Activated T-cell treated with anti-CD3 and anti-CD28 coated beads, Interleukin-2, amount 50 U/mL, for 72 hours (primary cell): ENCODE data around the gene LRRC9. TPM values are rescaled to one million over a fixed set of nuclear protein-coding genes. Genes with fewer than 3 reads are reported as not detected.
"Not testable (repeated sequence)": the region's sequence is repeated elsewhere in the genome, so short reads cannot be mapped to it uniquely, and the experiment has no call there.

Experiments used
- ATAC-seq, 2 donors: fragments of 150-1000 bp; cut with Tn5 transposase; replicated peaks in 1 of 2; 2 replicates each; pipeline ENCODE4 v1.10.0; 2021; ENCODE audit warnings: moderate library complexity in 2 of 2, mild to moderate bottlenecking in 1 of 2
- DNase-seq, 2 donors: peaks; one replicate each; pipeline ENCODE4 v3.0.0; 2021 to 2022; ENCODE audit warnings: mixed read lengths in 1 of 2
- H3K27ac Mint-ChIP-seq: one replicate; pipeline ENCODE4 v1.8.0; 2022; ENCODE audit warnings: mild to moderate bottlenecking, moderate library complexity, mixed read lengths
- H3K27me3 Mint-ChIP-seq: one replicate; pipeline ENCODE4 v1.8.0; 2022; ENCODE audit warnings: low read depth, mixed read lengths
- H3K36me3 Mint-ChIP-seq, 2 donors: one replicate each; pipeline ENCODE4 v1.8.0; 2022; ENCODE audit warnings: mixed read lengths in 2 of 2, mild to moderate bottlenecking in 1 of 2; ENCODE audit not compliant: insufficient read depth in 2 of 2
- H3K4me1 Mint-ChIP-seq: one replicate; pipeline ENCODE4 v1.8.0; 2022; ENCODE audit warnings: low read depth, mixed read lengths
- H3K4me3 Mint-ChIP-seq, 2 donors: one replicate each; pipeline ENCODE4 v1.8.0; 2022; ENCODE audit warnings: mild to moderate bottlenecking in 2 of 2, mixed read lengths in 2 of 2, moderate library complexity in 2 of 2
- H3K9me3 Mint-ChIP-seq, 2 donors: one replicate each; pipeline ENCODE4 v1.8.0; 2022; ENCODE audit warnings: mixed read lengths in 2 of 2
- total RNA-seq, 2 donors: library from RNA; stranded (reverse); gene quantifications; one replicate each; pipeline ENCODE4 v1.2.3, GENCODE V29; 2022

The LRRC9 gene
- total RNA-seq, 2 donors from 2014 or later: not detected

DNA sequence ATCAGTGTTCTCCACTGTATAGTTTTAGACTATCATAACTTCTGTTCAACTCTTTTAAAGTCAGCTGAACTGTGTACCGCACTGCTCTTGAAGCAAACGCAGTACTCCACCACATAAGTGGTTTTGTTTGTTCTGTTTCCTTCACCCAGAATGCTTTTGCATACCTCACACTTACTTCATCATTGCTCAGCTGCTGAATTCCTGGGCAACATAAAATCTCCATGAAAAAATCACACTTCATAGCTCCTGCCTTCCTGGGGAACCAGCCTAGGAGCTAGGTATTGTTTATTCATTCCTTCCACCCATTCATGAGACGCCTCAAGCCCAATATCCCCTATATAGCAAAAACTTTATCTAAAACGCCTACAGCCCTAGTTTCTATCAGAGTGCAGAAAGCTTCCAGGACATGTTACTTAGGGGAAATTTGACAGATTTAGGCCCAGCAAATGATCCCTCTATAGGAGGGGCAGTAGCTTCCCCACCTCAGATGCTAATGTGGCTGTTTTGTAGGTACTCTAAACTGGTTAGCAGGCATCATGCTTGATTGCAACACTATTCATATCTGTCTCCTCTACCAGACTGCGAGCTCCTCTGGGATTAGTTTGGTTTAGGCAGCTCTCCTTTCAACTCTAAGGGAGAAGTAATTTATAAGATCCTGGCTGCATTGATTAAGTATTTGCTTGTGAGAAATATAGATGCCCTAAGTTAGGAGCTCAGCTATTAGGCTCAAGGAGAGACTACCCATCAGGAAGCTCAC is 44.5 kb downstream of the LRRC9 start:
- H3K36me3 Mint-ChIP-seq: peaks cover 0 to 1% of the 10 kb centered on the region in 2 donors
- DNase-seq (no peak), ATAC-seq (peak; percentile 28 to 41)
- peaks cover 19% of the 10 kb centered on the region for H3K4me1 Mint-ChIP-seq
- peaks cover 6% of the 10 kb centered on the region for H3K27me3 Mint-ChIP-seq
- peak overlapping the region; percentile 82 to 94 for H3K4me3 Mint-ChIP-seq
- H3K9me3 Mint-ChIP-seq: no peaks in the 10 kb centered on the region
- H3K27ac Mint-ChIP-seq: peak overlapping the region; percentile 95

DNA sequence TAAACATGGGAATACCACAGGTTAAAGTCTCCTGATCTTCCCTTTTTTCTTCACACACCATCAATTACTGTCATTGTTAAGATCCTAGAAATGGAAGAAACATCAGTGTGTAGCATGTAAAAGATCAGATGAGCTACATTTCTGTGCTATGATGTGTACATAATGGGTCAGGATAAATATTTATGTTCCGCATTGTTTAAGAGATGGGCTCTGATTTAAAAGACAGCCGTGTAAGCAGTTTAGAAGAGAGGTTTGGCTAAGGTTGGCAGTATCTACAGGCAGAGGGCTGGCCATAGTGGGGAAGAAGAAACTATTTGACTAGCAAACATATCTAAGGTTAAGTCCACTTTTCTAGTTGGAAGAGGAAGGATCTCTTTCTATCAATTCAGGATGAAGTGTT is 49.4 kb downstream of the LRRC9 start:
- peaks cover 0 to 4% of the 10 kb centered on the region in 2 donors for H3K9me3 Mint-ChIP-seq
- H3K4me1 Mint-ChIP-seq: peaks cover 13% of the 10 kb centered on the region
- H3K4me3 Mint-ChIP-seq: no peak overlapping the region
- H3K27ac Mint-ChIP-seq: no peak overlapping the region
- H3K36me3 Mint-ChIP-seq: peaks cover 0 to 1% of the 10 kb centered on the region in 2 donors
- ATAC-seq (no peak), DNase-seq (no peak)
- peaks cover 13% of the 10 kb centered on the region for H3K27me3 Mint-ChIP-seq

DNA sequence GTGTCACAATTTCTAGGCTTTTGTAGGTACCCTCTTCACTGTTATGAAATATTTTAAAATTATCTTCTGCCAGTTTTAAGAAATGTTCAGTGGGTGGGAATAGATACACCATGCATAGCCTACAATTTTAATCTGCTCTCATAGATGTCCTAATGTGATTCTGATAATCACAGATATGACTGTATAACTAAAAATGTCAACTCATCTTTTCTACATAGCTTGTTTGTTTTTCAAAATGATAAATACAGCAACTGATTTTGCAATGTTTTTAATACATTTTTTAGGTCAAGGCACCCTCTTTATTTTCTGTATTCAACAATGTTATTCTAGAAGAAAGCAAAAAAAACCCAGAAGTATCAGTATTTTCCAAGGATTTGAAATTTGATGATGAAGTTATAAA is 61.6 kb downstream of the LRRC9 start:
- Mint-ChIP-seq H3K4me3 (no peak overlapping the region), H3K27ac (no peak overlapping the region), H3K9me3 (no peaks in the 10 kb centered on the region), H3K36me3 (no peaks in the 10 kb centered on the region), H3K27me3 (no peaks in the 10 kb centered on the region), H3K4me1 (no peaks in the 10 kb centered on the region)
- no peak for ATAC-seq
- no peak for DNase-seq

DNA sequence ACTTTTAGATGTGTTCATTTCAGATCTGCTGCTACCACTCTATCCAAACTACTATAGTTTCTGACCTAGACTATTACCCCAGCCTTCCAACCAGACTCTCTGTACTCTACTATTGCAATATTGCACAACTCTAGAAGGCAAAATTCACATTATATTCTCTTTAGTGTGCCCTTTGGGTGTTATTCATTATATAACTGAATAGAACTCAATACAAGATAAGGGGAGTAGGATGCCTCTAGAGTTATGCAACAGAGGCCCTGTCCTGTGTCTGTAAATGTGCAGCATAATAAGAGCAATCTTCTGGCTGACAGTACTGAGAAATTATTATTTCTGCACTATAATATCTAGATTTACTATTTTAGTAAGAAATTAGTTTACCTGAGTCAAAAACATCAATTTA is 63.1 kb downstream of the LRRC9 start:
- Mint-ChIP-seq H3K9me3 (no peaks in the 10 kb centered on the region), H3K4me1 (no peaks in the 10 kb centered on the region), H3K27me3 (no peaks in the 10 kb centered on the region), H3K36me3 (no peaks in the 10 kb centered on the region), H3K4me3 (no peak overlapping the region), H3K27ac (no peak overlapping the region)
- DNase-seq (no peak), ATAC-seq (no peak)

DNA sequence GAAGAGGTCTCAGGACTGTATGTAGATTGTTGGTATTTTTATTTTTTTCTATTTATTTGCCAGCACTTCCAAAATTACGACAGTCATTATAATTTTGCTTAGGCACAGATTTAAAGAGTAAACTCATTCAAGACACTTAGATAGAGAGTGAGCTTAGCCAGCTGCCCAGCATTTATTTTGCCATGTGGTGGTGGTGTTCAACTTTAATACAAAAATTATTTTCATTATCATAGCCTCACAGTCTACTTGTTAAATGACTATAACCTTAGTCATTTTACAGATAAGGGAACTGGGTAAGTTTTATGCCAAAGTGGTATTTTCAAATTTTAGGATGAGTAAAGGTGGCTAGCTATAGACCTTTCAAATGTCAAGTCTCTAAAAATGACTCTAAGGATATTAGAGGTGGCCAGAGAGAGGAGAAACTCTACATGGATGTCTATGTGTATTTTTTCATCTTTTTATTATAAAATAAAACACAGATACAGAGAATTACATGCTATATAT is 66.7 kb downstream of the LRRC9 start:
- Mint-ChIP-seq H3K36me3 (no peaks in the 10 kb centered on the region), H3K9me3 (no peaks in the 10 kb centered on the region), H3K4me1 (no peaks in the 10 kb centered on the region), H3K27ac (peak overlapping the region; percentile 13), H3K4me3 (no peak overlapping the region), H3K27me3 (no peaks in the 10 kb centered on the region)
- DNase-seq (no peak), ATAC-seq (no peak)

DNA sequence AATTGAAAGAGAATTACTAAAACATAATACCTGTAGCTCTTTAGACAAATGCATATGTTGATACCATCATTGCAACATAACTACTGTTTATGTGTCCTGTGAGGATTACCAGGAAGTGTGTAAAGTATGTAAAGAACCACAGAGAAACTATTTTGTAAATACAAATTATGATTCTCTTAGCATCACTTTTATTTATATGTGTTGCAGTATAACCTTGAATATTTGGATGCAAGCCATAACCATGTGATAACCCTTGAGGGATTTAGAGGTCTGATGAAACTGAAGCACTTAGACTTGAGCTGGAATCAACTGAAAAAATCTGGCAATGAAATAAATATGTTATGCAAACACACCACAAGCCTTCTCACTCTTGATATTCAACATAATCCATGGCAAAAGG is 77.5 kb downstream of the LRRC9 start:
- H3K4me1 Mint-ChIP-seq: no peaks in the 10 kb centered on the region
- H3K36me3 Mint-ChIP-seq: no peaks in the 10 kb centered on the region
- ATAC-seq: no peak
- H3K27me3 Mint-ChIP-seq: no peaks in the 10 kb centered on the region
- DNase-seq: no peak
- H3K9me3 Mint-ChIP-seq: no peaks in the 10 kb centered on the region
- H3K4me3 Mint-ChIP-seq: no peak overlapping the region
- no peak overlapping the region for H3K27ac Mint-ChIP-seq

DNA sequence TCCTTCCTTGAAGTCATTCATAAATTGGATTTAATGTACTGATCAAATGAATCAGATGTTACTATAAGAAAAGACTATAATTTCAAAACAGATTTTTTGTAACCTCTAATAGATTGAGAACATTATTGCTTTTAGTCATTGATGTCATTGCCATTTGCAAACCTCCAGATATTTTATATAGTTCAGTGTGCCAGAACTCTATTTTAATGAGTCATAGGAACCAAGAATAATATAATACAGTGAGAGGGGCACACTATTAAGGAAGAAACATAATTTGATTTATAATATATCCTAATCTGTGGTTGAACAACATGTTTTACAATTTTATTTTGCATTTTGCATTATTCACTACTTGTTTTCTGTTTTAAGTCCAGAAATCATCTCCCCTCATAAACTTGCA is 78.0 kb downstream of the LRRC9 start:
- Mint-ChIP-seq H3K9me3 (no peaks in the 10 kb centered on the region), H3K27ac (no peak overlapping the region), H3K27me3 (no peaks in the 10 kb centered on the region), H3K4me3 (no peak overlapping the region), H3K36me3 (no peaks in the 10 kb centered on the region), H3K4me1 (no peaks in the 10 kb centered on the region)
- ATAC-seq: no peak
- no peak for DNase-seq

DNA sequence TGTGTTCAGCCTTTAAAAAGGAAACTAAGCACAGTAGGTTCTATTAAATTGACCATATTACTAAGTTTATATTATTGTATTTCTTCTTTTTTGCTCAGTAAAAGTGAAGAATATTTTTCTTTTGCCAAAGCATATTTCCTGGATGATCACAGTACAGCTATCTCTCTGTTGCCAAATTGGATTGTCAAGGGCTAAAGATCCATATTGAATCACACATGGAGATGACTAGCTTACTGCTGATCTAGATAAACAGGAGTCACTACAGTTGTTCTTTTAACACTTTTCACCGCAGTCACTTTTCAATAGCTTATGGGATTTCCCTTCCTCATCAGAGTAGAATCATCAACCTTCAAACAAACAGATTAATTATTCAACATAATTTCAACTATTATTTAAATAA is 78.6 kb downstream of the LRRC9 start:
- no peak overlapping the region for H3K4me3 Mint-ChIP-seq
- ATAC-seq: no peak
- no peaks in the 10 kb centered on the region for H3K36me3 Mint-ChIP-seq
- no peaks in the 10 kb centered on the region for H3K9me3 Mint-ChIP-seq
- DNase-seq: no peak
- no peak overlapping the region for H3K27ac Mint-ChIP-seq
- H3K4me1 Mint-ChIP-seq: no peaks in the 10 kb centered on the region
- H3K27me3 Mint-ChIP-seq: no peaks in the 10 kb centered on the region

DNA sequence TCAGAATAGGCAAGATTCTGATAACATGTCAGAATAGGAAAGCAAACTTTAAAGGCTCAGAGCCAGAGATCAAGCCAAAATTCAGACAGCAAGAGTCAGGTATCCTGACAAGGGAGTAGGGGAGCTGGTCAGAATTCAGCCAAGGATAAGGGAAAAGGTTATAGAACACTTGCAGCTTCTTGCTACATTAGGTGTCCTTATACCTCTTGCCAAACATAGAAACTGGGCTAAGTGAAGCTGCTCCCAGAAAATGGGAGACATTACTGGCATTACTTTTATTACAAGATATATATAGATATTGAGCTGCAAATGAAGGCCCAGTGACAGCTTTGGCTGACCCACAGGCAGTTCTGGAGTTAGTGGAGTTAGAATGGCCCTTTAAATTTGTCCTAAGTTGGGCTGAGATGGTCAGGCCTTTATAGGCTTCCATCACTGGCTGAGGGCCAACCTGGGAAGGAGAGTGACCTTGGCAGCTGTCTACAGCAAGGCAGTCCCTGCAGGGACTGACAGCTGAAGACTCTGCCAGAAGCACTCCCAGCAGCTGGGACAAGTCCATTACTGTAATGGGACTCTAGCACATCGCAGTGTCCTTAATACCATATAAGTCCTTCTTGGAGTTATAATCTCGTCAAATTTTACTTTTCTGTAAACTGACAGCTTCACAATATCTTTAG is 83.0 kb downstream of the LRRC9 start:
- ATAC-seq (no peak), DNase-seq (no peak)
- H3K4me1 Mint-ChIP-seq: no peaks in the 10 kb centered on the region
- peak overlapping the region; percentile 38 for H3K27ac Mint-ChIP-seq
- no peaks in the 10 kb centered on the region for H3K9me3 Mint-ChIP-seq
- H3K27me3 Mint-ChIP-seq: no peaks in the 10 kb centered on the region
- H3K36me3 Mint-ChIP-seq: no peaks in the 10 kb centered on the region
- H3K4me3 Mint-ChIP-seq: no peak overlapping the region

DNA sequence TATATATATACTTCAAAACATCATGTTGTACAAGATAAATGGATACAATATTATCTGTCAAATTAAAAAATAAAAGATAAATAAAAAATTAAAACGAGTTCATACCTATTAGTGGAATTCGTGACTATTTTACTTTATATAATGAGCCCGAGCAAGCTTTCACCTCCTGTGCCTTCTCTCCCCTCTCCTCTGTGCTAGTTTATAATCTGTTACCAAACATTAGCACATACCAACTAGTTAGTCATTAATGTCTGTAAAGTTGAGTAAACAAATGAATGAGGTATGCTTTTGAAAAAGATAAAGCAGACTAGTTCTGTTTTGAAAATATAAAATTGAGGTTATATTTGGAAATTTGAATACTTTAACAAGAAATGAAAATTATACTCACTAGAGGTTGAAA is 84.0 kb downstream of the LRRC9 start:
- Mint-ChIP-seq H3K27me3 (no peaks in the 10 kb centered on the region), H3K4me1 (no peaks in the 10 kb centered on the region), H3K4me3 (no peak overlapping the region), H3K27ac (no peak overlapping the region), H3K9me3 (no peaks in the 10 kb centered on the region), H3K36me3 (no peaks in the 10 kb centered on the region)
- ATAC-seq (no peak), DNase-seq (no peak)

DNA sequence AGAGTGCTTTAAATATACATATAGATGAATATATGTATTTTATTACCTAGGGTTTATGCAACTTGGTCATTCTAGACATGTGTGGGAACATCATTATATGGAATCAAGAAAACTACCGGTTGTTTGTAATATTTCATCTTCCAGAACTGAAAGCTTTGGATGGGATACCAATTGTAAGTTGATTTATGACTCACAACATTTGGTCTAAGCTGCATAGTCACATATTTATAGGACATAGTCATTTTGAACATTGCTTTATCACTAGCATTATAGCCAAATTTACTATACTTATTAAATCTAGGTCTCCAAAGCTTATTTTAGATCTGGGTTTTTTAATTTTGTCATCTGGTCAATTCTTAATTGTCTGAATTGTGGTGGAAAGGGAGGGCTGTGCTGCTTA is 88.1 kb downstream of the LRRC9 start:
- Mint-ChIP-seq H3K4me1 (no peaks in the 10 kb centered on the region), H3K27me3 (no peaks in the 10 kb centered on the region), H3K9me3 (peaks cover 6 to 8% of the 10 kb centered on the region in 2 donors), H3K27ac (no peak overlapping the region), H3K4me3 (no peak overlapping the region), H3K36me3 (peaks cover 5 to 10% of the 10 kb centered on the region in 2 donors)
- no peak for DNase-seq
- ATAC-seq: no peak

DNA sequence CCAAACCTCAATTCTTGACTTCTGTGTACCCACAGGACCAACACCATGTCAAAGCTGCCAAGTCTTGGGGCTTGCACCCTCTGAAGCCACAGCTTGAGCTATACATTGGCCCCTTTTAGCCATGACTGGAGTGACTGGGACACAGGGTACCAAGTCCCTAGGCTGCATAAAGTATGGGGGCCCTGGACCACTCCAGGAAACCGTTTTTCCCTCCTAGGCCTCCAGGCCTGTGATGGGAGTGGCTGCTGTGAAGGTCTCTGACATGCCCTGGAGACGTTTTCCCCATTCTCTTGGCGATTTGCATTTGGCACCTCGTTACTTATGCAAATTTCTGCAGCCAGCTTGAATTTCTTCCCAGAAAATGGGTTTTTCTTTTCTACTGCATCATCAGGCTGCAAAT is 90.3 kb downstream of the LRRC9 start:
- ATAC-seq, H3K4me3 Mint-ChIP-seq, H3K27ac Mint-ChIP-seq, H3K4me1 Mint-ChIP-seq, DNase-seq, H3K36me3 Mint-ChIP-seq, H3K27me3 Mint-ChIP-seq: not testable (repeated sequence)
- H3K9me3 Mint-ChIP-seq: peaks cover 11% of the 10 kb centered on the region in 2 donors

DNA sequence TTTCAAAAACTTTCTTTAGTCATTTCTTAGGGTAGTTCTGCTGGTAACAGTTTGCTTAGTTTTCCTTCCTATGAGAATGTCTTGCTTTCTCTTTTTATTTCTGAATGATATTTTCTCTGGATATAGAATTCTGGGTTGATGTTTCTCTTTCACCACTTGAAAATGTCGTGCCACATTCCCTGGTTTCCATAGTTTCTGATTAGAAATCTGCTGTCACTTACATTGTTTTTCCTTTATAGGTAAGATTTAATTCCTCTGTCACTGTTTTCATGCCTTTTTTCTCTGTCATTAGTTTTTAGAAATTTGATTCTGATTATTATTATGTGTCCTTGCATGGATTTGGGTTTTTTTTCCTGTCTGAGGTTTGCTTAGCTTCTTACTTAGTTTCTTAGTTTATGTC is 94.5 kb downstream of the LRRC9 start:
- Mint-ChIP-seq H3K9me3 (peaks cover 9 to 11% of the 10 kb centered on the region in 2 donors), H3K36me3 (peaks cover 5 to 8% of the 10 kb centered on the region in 2 donors), H3K27ac (peak overlapping the region; percentile 73), H3K27me3 (no peaks in the 10 kb centered on the region), H3K4me1 (no peaks in the 10 kb centered on the region), H3K4me3 (no peak overlapping the region)
- DNase-seq: no peak
- ATAC-seq: no peak
